ENCODE results near the gene CBX6. TPM values are rescaled to one million over a fixed set of nuclear protein-coding genes. Genes with fewer than 3 reads are reported as not detected.

The CBX6 gene
- total and polyA plus RNA-seq, 2 donors from 2014 or later, result 24.9 to 113 TPM

DNA sequence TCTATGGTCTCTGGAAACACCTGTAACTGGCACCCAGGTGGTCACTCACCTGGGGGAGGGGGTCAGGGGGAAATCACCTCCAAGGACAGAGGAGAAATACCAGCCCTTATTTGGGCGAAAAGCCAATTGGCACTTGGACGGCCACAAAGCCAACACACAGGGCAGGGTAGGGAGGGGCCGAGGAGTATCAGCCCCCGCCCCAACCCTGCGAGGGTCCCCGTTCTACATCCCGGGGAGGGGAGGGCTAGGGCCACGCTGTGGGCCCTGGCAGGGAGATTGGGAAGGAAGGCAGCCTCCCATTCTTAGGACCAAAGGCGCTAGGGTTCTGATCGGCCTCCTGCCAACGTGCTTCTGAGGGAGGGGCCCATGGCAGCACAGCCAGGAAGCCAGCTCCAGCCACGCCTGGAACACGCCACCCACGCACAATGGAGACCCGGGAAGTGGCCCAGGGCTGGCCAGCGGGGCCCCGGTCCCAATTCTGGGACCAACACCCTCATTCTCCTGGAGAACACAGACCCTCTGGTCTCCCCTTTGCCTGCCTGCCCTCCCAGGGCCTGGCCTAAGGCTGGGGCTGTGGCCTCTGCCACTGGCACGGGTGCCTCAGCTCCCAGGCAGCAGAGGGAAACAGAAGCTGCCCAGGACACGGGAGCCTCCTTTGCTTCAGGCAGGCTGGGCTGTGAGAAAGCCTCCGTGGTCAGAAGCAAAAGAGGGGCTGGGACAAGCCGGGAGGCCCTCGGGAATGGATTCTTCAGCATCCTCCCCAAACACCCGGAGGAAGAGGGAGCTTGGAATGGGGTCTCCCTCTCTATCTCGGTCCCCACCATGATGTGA, 7.4 kb downstream of the CBX6 start:
- peak in 1 of 5 donors; percentile 43 for DNase-seq
- no peak for FAIRE-seq
- peaks cover 0 to 1% (median under 1%) of the 10 kb centered on the region in 3 donors for H3K36me3 ChIP-seq (ENCODE audit: control insufficient read depth in 2 of 3, insufficient read depth in 3 of 3, low read length in 3 of 3)
- H3K9ac ChIP-seq (ENCODE audit: low read length in 3 of 3), result peak overlapping the region in 1 of 3 donors; percentile 10
- H3K4me3 ChIP-seq (ENCODE audit: low read length in 3 of 3), result no peak overlapping the region
- peaks cover 0 to 13% (median 3%) of the 10 kb centered on the region in 3 donors for H3K4me1 ChIP-seq (ENCODE audit: control insufficient read depth in 2 of 3, insufficient read depth in 2 of 3, low read depth in 1 of 3, low read length in 3 of 3)
- H3K27ac ChIP-seq (ENCODE audit: low read depth in 2 of 2, low read length in 2 of 2), result no peak overlapping the region
- H3K9me3 ChIP-seq (ENCODE audit: control insufficient read depth in 2 of 3, insufficient read depth in 1 of 3, low read length in 3 of 3), result no peaks in the 10 kb centered on the region
- H3K27me3 ChIP-seq (ENCODE audit: control insufficient read depth, insufficient read depth, low read length), result no peaks in the 10 kb centered on the region
- intact Hi-C loops (cut with DNase I), result loop anchor here (10.0 kb wide), 2 partner anchors 140 to 250 kb away; no protein-coding TSS in a partner anchor
- TF ChIP-seq, protein P1, sequence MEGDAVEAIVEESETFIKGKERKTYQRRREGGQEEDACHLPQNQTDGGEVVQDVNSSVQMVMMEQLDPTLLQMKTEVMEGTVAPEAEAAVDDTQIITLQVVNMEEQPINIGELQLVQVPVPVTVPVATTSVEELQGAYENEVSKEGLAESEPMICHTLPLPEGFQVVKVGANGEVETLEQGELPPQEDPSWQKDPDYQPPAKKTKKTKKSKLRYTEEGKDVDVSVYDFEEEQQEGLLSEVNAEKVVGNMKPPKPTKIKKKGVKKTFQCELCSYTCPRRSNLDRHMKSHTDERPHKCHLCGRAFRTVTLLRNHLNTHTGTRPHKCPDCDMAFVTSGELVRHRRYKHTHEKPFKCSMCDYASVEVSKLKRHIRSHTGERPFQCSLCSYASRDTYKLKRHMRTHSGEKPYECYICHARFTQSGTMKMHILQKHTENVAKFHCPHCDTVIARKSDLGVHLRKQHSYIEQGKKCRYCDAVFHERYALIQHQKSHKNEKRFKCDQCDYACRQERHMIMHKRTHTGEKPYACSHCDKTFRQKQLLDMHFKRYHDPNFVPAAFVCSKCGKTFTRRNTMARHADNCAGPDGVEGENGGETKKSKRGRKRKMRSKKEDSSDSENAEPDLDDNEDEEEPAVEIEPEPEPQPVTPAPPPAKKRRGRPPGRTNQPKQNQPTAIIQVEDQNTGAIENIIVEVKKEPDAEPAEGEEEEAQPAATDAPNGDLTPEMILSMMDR (IDR thresholded peaks at IDR 0.05; ENCODE audit: borderline replicate concordance, extremely low read depth, insufficient read depth), result no peak

DNA sequence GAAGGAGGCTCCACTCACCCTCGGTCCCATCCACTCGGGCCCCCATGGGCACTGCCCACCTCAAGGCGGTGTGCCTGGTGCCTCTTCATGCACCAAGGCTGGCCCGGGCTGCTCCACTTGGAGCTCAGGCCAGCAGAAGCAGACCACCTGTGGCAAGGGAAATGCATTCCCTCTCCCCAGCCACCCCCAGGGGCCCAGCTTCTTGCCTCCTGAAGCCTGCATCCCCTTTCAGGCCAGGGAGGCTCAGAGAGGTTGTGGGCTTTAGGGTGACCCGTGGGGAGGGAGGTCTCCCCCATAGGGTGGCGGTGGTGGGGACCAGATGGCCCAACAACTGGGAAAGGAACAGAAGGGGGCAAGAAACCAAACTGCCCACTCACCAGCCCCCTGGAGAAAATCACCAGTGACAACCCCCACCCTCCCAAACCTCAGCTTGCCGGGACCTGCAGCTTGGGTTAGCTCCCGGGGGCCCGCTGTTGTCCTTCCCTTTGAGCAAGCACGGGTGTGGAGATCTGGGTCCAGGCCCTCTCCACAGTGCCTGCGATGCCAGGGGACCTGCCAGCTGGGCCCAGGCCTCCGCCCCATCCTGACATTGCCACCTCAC, 8.4 kb downstream of the CBX6 start:
- Histone ChIP-seq H3K4me1 (ENCODE audit: control insufficient read depth in 2 of 3, insufficient read depth in 2 of 3, low read depth in 1 of 3, low read length in 3 of 3) (peaks cover 0 to 10% (median 0%) of the 10 kb centered on the region in 3 donors), H3K4me3 (ENCODE audit: low read length in 3 of 3) (no peak overlapping the region), H3K36me3 (ENCODE audit: control insufficient read depth in 2 of 3, insufficient read depth in 3 of 3, low read length in 3 of 3) (no peaks in the 10 kb centered on the region), H3K9ac (ENCODE audit: low read length in 3 of 3) (no peak overlapping the region), H3K27me3 (ENCODE audit: control insufficient read depth, insufficient read depth, low read length) (no peaks in the 10 kb centered on the region), H3K9me3 (ENCODE audit: control insufficient read depth in 2 of 3, insufficient read depth in 1 of 3, low read length in 3 of 3) (no peaks in the 10 kb centered on the region), H3K27ac (ENCODE audit: low read depth in 2 of 2, low read length in 2 of 2) (no peak overlapping the region)
- intact Hi-C loops (cut with DNase I), result loop anchor here (10.0 kb wide), 2 partner anchors 141 to 251 kb away; no protein-coding TSS in a partner anchor
- DNase-seq, result peak in 1 of 5 donors; percentile 49
- TF ChIP-seq, protein P1 (IDR thresholded peaks at IDR 0.05; ENCODE audit: borderline replicate concordance, extremely low read depth, insufficient read depth), result no peak
- no peak for FAIRE-seq

GRCh38 chr22:38862375-38863329, 9.4 kb downstream of the CBX6 start:
- Histone ChIP-seq H3K4me1 (ENCODE audit: control insufficient read depth in 2 of 3, insufficient read depth in 2 of 3, low read depth in 1 of 3, low read length in 3 of 3) (peaks cover 0 to 10% (median 0%) of the 10 kb centered on the region in 3 donors), H3K9ac (ENCODE audit: low read length in 3 of 3) (no peak overlapping the region), H3K27ac (ENCODE audit: low read depth in 2 of 2, low read length in 2 of 2) (no peak overlapping the region), H3K9me3 (ENCODE audit: control insufficient read depth in 2 of 3, insufficient read depth in 1 of 3, low read length in 3 of 3) (no peaks in the 10 kb centered on the region), H3K36me3 (ENCODE audit: control insufficient read depth in 2 of 3, insufficient read depth in 3 of 3, low read length in 3 of 3) (no peaks in the 10 kb centered on the region), H3K27me3 (ENCODE audit: control insufficient read depth, insufficient read depth, low read length) (no peaks in the 10 kb centered on the region), H3K4me3 (ENCODE audit: low read length in 3 of 3) (no peak overlapping the region)
- DNase-seq, result peak in 2 of 5 donors; percentile 8 to 82
- intact Hi-C loops (cut with DNase I), result loop anchor here (10.0 kb wide), 2 partner anchors 142 to 252 kb away; no protein-coding TSS in a partner anchor
- TF ChIP-seq, protein P1 (IDR thresholded peaks at IDR 0.05; ENCODE audit: borderline replicate concordance, extremely low read depth, insufficient read depth), result no peak
- FAIRE-seq, result no peak

Data from kidney (tissue), 14 donors.